ENCODE measurements around the gene ZNF710.
"Not testable (repeated sequence)": the region's sequence is repeated elsewhere in the genome, so short reads cannot be mapped to it uniquely, and the experiment has no call there.

Gene ZNF710, protein sequence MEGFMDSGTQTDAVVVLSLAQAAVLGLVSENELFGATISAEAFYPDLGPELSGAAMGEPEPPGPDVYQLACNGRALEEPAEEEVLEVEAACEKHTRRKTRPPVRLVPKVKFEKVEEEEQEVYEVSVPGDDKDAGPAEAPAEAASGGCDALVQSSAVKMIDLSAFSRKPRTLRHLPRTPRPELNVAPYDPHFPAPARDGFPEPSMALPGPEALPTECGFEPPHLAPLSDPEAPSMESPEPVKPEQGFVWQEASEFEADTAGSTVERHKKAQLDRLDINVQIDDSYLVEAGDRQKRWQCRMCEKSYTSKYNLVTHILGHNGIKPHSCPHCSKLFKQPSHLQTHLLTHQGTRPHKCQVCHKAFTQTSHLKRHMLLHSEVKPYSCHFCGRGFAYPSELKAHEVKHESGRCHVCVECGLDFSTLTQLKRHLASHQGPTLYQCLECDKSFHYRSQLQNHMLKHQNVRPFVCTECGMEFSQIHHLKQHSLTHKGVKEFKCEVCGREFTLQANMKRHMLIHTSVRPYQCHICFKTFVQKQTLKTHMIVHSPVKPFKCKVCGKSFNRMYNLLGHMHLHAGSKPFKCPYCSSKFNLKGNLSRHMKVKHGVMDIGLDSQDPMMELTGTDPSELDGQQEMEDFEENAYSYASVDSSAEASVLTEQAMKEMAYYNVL

DNA sequence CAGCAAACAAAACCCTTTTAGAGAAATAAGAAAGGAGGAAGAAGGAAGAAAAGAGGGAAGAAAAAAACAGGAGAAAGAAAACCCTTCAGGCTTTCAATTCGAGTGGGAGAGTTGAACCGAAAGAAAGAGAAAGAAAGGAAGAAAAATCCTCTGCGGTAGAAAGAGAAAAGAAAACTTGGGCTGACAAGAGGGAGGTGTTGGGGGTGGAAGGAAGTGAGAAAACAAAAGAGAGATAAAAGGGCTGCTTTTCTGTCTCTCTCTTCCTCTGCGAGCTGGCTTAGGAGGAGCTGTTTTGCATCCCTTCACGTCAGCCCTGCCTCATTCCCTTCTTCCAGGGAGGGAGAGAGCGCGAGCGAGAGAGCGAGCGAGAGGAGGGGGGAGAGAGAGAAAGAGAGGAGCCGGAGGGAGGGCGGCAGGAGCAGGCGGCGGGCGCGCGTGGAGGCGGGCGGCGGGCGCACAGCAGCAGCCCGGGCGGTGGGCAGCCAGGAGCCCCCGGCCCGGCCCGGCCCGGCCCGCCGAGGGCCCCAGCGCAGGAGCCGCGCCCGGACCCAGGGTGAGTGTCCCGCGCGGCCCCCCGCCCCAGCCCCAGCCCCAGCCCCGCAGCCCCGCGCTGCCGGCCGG, at the start of gene ZNF710:
ZNF710 (plus strand) TSS at position 263 of the 621 bp plus-strand sequence. CDS start 65,814 bp downstream, outside the sequence.
- H3K4me3 ChIP-seq (ENCODE audit: low read depth, low read length) = peak within 1 kb of the TSS; percentile 62

DNA sequence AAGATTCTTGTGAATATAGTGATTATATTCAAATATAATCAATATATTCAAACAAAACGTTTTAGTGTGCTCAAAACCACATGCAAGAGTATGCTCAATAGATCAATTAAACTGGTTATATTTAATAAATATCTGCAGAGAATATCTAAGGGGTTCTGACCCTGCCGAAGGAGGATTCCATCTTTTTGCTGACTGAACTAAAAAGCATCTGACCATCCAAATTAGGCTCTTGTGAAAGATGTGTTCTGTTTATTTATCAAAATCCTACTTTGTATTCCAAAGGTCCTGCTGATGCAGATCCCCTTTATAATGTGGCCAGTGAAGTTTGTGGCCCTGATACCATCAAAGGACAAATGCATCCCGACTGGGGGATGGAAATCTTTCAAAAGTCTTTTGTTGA, 46.6 kb upstream of the ZNF710 start:
- H3K4me3 ChIP-seq (ENCODE audit: low read depth, low read length) = no peak overlapping the region

DNA sequence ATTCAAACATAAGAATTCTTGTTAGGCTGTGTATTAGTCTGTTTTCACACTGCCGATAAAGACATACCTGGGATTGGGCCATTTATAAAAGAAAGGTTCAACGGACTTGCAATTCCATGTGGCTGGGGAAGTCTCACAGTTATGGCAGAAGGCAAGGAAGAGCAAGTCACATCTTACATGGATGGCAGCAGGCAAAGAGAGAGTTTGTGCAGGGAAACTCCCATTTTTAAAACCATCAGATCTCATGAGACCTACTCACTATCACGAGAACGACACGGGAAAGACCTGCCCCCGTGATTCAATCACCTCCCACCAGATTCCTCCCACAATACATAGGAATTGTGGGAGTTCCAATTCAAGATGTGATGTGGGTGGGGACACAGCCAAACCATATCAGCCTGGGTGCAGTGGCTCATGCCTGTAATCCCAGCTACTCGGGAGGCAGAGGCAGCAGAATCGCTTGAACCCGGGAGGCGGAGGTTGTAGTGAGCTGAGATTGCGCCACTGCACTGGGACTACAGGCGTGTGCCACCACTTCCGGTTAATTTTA, 45.6 kb upstream of the ZNF710 start:
- not testable (repeated sequence) for H3K4me3 ChIP-seq (ENCODE audit: low read depth, low read length)

DNA sequence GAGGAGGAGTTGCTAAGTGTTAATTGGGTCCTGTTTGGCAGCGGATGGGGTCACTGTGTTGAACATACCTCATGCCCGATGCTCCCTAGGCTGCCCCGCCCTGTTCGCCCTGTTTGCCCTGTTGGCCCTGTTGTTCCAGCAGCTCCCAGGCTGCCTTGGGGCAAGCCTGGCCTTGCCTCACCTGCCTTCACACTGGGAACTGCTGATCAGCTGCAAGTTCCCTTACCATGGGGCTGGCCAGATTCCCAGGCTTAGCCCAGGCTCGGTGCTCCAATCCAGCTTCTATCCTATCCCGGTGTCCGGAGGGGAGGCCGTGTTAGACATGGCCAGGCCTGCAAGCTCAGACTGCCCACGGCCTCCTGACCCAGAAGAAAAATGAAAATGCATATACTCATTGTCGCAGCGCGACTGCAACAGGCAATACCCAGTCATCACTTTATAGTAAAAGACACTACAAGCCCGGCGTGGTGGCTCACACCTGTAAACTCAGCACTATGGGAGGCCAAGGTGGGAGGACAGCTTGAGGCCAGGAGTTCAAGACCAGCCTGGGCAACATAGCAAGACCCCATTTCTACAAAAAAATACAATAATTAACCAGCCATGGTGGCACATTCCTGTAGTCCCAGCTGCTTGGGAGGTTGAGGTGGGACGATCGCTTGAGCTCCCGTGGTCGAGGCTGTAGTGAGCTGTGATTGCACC, 42.9 kb upstream of the ZNF710 start:
- no peak overlapping the region for H3K4me3 ChIP-seq (ENCODE audit: low read depth, low read length)

DNA sequence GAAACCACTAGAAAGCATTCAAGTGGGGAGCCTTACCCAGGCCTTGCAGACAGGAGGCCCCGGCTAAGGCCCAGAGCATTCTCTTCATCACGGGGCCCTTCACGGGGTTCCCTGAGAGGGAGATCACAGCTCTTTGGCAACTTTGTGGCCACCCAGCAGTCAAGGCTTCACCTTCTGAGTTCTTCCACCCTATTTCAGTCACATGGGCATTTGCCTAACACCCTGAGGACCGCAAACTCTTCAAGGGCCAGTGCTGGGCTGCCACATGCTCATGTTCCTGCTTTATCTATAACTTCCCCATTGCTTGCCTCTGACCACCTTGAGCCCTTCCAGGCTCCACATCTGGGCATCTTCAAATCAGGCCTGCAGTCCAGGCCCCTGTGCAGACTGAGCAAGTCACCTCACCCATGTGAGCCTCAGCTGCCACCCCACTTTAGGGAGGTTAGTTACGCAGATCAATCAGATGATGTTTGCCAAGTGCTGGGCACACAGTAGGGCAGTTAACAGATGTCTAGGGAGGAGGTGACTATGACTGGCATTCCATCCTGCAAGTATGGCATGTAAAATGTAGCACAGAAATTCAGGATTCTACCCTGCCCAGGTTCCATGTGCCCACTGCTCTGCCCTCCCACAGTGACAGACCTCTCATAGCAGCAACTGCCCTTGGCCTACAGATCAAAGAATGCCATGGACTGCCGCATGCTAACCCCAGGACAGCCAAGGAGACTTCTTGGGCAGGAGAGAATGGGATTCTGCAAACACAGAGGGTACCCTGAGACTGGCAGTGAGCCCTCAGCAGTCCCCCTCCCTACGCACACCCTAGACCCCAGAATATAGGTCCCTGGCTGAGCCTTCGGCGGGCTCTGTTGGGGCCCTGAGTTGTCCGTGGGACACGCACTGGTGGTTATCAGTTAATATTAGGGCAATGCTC, 37.6 kb upstream of the ZNF710 start:
- no peak overlapping the region for H3K4me3 ChIP-seq (ENCODE audit: low read depth, low read length)

DNA sequence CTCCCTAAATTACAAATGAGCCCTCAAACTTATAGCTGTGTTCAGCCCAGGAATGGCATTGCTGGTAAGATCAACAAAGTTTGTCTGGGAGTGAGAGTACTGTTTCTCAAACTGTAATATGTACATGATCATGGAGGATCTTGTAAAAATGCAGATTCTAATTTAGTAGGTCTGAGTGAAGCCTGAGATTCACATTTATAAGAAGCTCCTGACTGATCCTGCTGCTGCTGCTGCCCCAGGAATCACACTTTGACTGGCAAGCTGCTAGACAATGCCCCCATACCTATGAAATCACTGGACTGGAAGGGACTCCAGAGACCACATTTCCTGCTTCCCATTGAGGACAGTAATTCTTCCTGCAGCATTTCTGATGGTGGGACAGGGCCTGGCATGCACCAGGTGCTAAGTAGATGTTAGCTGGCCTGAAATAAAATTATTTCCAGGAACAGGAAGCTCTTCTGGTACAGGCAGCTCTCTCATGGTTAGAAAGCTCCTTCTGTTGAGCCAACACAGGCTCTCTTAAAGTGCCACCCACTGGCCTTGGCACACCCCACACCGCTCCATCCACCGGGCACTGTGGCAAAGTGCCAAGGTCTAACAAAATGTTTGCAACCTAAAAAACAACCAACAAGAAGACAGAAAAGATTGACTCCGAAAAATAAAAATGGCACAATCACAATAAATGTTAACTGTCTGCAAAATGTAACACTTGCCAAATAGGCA, 36.7 kb upstream of the ZNF710 start:
- H3K4me3 ChIP-seq (ENCODE audit: low read depth, low read length) = no peak overlapping the region

DNA sequence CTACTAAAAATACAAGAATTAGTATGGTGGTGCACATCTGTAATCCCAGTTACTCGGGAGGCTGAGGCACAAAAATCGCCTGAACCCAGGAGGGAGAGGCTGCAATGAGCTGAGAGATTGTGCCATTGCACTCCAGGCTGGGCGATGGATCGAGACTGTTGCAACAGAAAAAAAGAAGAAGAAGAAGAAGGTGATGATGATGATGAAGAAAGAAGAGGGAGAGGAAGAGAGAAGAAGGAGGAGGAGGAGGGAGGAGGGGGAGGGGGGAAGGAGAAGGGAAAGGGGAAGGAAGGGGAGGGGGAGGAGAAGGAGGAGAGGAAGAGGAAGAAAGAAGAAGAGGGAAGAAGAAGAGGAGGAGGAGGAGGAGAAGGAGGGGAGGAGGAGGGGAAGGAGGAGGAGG, 33.2 kb upstream of the ZNF710 start:
- no peak overlapping the region for H3K4me3 ChIP-seq (ENCODE audit: low read depth, low read length)

DNA sequence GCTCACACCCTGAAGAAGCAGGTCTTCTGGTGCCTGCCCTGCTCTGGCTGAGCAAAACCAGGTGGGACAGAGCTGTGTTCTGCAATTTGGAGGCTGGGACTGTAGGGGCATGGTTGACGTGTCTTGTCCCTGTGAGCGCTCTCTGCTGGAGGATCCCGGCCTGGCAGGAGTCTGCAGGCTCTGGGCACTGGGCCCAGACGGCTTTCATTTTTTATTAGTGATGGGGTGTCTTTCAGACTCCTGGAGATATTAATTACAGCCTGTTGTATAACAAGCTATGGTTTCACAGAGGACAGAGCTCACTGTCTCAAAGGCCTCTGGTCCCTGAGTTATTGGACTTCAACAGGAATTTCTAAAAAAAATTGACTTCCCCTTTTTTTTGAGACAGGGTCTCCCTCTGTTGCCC, 29.5 kb upstream of the ZNF710 start:
- H3K4me3 ChIP-seq (ENCODE audit: low read depth, low read length) = no peak overlapping the region

DNA sequence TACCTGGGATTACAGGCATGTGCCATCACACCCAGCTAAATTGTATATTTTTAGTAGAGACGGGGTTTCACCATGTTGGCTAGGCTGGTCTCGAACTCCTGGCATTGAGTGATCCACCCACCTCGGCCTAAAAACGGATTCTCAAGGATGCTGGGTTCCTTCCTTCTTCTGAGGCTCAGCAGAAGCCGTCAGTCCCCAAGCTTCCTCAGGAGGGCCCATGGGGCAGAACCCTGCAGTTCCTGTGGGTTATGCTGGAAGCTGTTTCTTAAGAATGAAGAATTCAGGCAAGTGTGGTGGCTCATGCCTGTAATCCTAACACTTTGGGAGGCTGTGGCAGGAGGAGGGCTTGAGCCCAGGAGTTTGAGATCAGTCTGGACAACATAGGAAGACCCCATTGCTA, 29.0 kb upstream of the ZNF710 start:
- H3K4me3 ChIP-seq (ENCODE audit: low read depth, low read length) = no peak overlapping the region

DNA sequence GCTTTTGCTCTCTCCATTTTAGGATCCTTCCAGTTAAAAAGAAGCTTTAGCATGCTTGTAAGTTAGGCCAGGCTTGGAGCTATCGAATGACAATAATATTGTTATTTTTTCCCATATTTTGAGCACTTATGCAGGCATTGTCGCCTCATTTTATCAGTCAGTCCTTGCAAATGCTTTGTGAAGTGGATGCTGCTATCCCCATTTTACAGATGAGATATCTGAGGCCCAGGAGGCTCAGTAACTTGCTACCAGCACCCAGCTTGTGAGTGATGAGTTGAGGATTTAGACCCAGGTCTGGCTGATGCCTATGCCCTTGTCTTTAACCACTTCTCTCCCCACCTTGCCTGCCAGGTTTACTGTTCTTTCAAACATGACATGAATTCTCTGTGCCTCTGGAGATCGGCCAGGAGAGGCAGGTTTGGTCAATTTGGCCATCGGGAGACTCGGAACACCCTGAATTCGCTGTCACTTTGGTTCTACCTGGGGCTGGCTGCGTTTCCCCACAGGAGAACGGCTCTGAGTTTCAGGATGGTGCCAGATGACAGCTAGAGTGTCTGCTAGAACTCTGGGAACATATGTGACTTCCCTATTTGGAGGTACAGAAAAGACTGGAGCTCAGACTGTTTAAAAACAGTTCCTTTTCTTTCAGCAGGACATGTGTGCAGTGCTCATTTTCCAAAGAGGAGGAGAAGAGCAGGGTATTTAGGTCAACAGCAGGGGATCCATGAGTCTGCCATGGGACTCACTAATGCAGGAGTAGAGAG, 25.5 kb upstream of the ZNF710 start:
- no peak overlapping the region for H3K4me3 ChIP-seq (ENCODE audit: low read depth, low read length)

DNA sequence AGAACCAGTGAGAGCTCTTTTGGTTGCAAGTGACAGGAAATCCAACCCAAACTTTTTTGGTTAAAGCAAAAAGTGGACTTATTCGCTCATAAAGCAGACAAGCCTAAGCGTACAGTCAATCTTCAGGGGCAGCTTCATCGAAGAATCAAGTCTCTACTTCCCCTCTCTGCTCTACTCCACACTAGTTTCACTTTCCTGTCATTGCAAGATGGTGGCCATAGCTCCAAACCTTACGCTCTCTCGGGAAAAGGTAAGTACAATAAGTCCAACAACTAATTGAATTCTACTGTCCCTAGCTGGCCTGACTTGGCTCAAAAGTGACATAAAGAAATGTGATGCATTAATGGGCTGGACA, 24.9 kb upstream of the ZNF710 start:
- no peak overlapping the region for H3K4me3 ChIP-seq (ENCODE audit: low read depth, low read length)

DNA sequence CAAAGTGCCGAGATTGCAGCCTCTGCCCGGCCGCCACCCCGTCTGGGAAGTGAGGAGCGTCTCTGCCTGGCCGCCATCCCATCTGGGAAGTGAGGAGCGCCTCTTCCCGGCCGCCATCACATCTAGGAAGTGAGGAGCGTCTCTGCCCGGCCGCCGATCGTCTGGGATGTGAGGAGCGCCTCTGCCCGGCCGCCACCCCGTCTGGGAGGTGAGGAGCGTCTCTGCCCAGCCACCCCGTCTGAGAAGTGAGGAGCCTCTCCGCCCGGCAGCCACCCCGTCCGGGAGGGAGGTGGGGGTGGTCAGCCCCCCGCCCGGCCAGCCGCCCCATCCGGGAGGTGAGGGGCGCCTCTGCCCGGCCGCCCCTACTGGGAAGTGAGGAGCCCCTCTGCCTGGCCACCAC, 23.3 kb upstream of the ZNF710 start:
- H3K4me3 ChIP-seq (ENCODE audit: low read depth, low read length) = not testable (repeated sequence)

DNA sequence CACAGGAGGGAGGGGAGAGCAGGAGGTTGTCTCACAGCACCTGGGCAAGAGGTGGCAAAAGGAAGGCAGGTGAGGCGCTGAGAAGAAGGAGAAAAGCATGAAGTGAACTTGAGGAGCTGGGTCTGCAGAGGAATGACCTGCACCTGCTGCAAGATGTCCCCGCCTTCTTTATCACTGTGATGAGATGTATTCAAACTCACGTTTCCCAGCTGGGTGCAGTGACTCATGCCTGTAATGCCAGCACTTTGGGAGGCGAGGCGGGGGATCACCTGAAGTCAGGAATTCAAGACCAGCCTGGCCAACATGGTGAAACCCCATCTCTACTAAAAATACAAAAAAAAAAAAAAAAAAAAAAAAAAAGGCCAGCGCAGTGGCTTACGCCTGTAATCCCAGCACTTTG, 22.2 kb upstream of the ZNF710 start:
- H3K4me3 ChIP-seq (ENCODE audit: low read depth, low read length) = no peak overlapping the region

DNA sequence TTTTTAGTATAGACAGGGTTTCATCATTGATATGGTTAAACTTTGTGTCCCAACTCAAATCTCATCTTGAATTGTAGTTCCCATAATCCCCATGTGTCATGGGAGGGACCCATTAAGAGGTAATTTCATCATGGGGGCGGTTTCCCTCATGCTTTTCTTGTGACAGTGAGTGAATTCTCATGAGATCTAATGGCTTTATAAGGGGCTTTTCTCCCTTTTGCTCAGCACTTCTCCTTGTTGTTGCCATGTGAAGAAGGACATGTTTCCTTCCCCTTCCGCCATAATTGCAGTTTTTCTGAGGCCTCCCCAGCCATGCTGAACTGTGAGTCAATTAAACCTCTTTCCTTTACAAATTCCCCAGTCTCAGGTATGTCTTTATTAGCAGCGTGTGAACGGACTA, 20.2 kb upstream of the ZNF710 start:
- H3K4me3 ChIP-seq (ENCODE audit: low read depth, low read length) = no peak overlapping the region

DNA sequence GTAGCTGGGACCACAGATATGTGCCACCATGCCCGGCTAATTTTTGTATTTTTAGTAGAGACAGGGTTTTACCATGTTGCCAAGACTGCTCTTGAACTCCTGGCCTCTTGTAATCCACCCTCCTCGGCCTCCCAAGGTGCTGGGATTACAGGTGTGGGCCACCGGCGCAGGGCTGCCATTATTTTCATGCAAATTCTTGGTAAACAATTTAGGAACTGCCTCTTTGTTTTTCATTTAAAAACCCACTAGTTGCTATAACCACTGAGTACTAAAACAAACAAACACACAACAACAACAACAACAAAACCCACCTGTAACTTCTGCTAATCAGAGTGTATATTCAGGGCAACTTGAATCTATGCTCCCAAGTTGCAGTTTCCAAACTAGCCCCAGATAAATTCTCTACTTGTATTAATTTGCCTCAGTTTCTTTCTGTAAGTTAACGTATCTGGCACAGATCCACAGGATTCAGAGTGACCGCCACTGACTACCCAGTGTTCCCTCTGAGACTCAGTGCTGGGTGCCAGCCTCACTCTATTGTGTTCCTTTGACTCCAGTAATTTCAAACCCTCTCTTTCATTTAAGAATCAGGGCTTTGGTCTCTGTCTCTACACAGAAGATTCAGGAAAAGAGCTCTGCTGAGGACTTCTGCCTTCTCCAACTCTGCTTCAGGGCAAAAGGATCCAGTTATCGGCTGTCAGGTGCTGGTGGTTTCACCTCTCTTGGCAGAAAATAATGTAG, 18.6 kb upstream of the ZNF710 start:
- H3K4me3 ChIP-seq (ENCODE audit: low read depth, low read length) = no peak overlapping the region

DNA sequence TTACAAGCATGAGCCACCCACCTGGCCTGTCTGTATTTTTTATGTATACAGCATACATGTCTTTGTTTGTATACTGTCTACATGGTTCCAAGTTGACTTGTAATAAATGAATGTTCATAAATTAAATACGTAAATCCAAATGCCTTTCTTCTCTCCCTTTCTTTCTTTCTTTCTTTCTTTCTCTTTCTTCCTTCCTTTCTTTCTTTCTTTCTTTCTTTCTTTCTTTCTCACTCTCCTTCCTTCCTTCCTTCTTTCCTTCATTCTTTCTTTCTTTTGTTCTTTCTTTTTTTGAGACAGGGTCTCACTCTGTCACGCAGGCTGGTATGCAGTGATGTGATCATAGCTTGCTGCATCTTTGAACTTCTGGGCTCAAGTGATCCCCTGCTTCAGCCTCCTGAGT, 17.1 kb upstream of the ZNF710 start:
- H3K4me3 ChIP-seq (ENCODE audit: low read depth, low read length) = no peak overlapping the region

DNA sequence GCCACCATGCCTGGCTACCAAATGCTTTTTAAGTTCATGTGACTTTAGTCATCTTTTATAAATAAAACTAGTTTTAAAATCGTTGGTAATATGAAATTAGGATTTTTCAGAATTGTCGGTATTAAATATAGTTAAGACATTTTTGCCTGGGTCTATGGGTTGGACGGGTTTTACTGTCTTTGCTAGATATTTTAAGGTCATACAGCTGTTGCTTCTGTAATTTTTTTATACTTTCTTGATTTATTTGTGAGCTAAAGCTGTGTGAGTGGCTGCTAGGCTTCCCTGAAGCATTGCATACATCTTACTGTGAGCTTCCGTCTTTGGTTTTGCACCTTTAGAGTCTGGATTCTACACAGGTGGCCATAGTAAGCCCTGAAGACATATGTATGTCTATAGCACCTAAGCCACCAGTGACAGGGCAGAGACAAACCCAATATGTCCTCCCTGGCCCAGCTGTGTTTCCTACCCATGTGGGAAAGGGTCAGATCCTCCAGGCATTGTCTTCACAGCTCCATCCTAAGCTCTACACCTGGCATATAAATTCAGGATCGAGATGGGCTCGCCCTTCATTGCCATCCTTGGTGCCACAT, 16.6 kb upstream of the ZNF710 start:
- no peak overlapping the region for H3K4me3 ChIP-seq (ENCODE audit: low read depth, low read length)

DNA sequence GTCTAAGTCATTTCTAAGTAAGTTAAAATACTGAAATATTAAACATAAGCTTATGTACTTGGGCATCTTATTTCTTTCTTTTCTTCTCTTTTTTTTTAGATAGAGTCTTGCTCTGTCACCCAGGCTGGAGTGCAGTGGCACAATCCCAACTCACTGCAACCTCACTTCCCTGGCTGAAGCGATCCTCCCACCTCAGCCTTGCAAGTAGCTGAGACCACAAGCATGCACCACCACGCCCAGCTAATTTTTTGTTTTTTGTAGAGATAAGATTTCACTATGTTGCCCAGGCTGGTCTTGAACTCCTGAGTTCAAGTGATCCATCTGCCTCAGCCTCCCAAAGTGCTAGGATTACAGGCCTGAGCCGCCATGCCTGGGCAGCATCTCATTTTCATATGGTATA, 16.0 kb upstream of the ZNF710 start:
- H3K4me3 ChIP-seq (ENCODE audit: low read depth, low read length) = no peak overlapping the region

Measured in iPS-11a (cell line).